Esophagus muscularis mucosa (tissue), 4 donors: ENCODE measurements around the gene GAS2L2. TPM values are rescaled to one million over a fixed set of nuclear protein-coding genes. Genes with fewer than 3 reads are reported as not detected.

Experiments
- DNase-seq: peaks from one replicate; pipeline ENCODE4 v3.0.0-alpha.2; 2017; ENCODE audit errors: extremely low spot score
- H3K27ac ChIP-seq, 4 donors: fragments of 200-600 bp; sonication (generic); replicated peaks in 1 of 4; 1 replicate in 3 of 4; 2 replicates in 1 of 4; pipeline ENCODE4 v1.5.1; 2016 to 2019; ENCODE audit warnings: mild to moderate bottlenecking in 1 of 4
- H3K27me3 ChIP-seq, 4 donors: fragments of 200-600 bp; sonication (generic); one replicate each; pipeline versions ENCODE4 v1.5.1 to v1.6.0; 2016 to 2019
- H3K36me3 ChIP-seq, 4 donors: fragments of 200-600 bp; sonication (generic); one replicate each; pipeline ENCODE4 v1.5.1; 2016 to 2019
- H3K4me1 ChIP-seq, 4 donors: fragments of 200-600 bp; sonication (generic); one replicate each; pipeline ENCODE4 v1.5.1; 2016 to 2019
- H3K4me3 ChIP-seq, 4 donors: fragments of 200-600 bp; sonication (generic); 1 replicate in 2 of 4; 2 replicates in 2 of 4; pipeline ENCODE4 v1.5.1; 2016 to 2019; ENCODE audit warnings: mild to moderate bottlenecking in 4 of 4, moderate library complexity in 1 of 4
- H3K9me3 ChIP-seq, 4 donors: fragments of 200-600 bp; sonication (generic); 1 replicate in 3 of 4; 2 replicates in 1 of 4; pipeline ENCODE4 v1.5.1; 2016 to 2019
- EP300 ChIP-seq: sonication (generic); formaldehyde crosslinking; IDR thresholded peaks from one replicate; pipeline ENCODE4 v1.6.1; 2017; ENCODE audit warnings: antibody characterized with exemption
- POLR2A ChIP-seq: fragments of 450-650 bp; IDR thresholded peaks from one replicate; pipeline ENCODE4 v1.6.1; 2017; ENCODE audit warnings: antibody characterized with exemption, moderate library complexity, mild to moderate bottlenecking, low read depth
- POLR2AphosphoS5 ChIP-seq, 2 donors: sonication (generic); formaldehyde crosslinking; IDR thresholded peaks; one replicate each; pipeline ENCODE4 v1.6.1; 2017; ENCODE audit warnings: antibody characterized with exemption in 2 of 2
- WGBS: methylation state at CpG from one replicate; pipeline ENCODE4 v1.1.5; 2018; 5-methylcytosine and 5-hydroxymethylcytosine counted together
- intact Hi-C: fragments of 100-400 bp; cut with DNase I; formaldehyde crosslinking; loops from one replicate; pipeline ENCODE4 v1.15.1; 2023
- total RNA-seq, 4 donors: library from RNA; depleted of rRNA; stranded (reverse); fragments of >200 nt; gene quantifications; one replicate each; pipeline versions ENCODE4 v1.1.0 to v1.2.1, GENCODE V29; 2016
- TF ChIP-seq, protein P1 (sequence below), 3 experiments: fragments of 200-600 bp in 2 of 3; fragments of 450-650 bp in 1 of 3; sonication (generic) in 2 of 3; IDR thresholded peaks; one replicate each; pipeline ENCODE4 v1.5.1; 2017 to 2019; ENCODE audit warnings: antibody characterized with exemption in 3 of 3, mild to moderate bottlenecking in 2 of 3, moderate library complexity in 1 of 3

Gene GAS2L2
- total RNA-seq, 4 donors from 2014 or later: 0.42 to 0.80 (median 0.48) TPM

- peaks cover 8 to 99% (median 31%) of the 10 kb centered on the region in 4 donors for H3K27me3 ChIP-seq
- intact Hi-C loops: loop anchor here (5.0 kb wide), 4 partner anchors 53 to 433 kb away; no protein-coding TSS in a partner anchor
These were observed 8.2 kb downstream of the GAS2L2 start for GRCh38 chr17:35744830-35745229.

DNA sequence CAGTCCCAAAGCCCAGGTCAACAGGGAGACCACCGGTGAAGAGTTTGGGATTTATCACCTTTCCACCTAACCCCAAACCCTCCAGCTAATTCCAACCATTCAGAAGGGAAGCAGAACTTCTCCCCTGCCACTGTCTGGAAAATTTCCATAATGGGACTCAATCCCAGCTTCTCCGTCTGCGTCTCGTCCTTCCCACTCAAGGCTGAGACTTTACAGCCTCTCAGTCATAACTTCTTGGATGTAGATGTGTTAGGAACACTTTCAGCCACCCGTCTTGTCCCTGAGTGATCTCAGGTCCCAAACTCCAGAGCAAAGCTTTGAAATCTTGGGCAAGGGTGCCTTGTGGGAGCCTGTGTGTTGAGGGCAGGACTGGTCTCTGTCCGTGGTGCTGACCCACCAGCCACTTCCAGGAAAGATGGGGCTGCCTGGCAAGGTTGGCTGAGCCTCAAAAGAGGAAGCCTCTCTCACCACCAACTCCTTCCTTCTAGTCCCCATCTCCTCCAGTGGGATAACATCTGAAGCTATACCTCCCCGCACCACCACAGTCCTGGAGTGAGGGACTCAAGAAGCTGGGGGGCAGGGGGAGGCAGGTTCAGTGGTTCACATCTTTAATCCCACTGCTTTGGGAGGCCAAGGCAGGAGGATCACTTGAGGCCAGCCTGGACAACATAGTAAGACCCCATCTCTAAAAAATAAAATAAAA is 9.3 kb downstream of the GAS2L2 start:
- Histone ChIP-seq H3K4me3 (no peak overlapping the region), H3K9me3 (no peaks in the 10 kb centered on the region), H3K27ac (no peak overlapping the region), H3K4me1 (peaks cover 7 to 25% (median 20%) of the 10 kb centered on the region in 4 donors), H3K36me3 (no peaks in the 10 kb centered on the region), H3K27me3 (peaks cover 8 to 91% (median 30%) of the 10 kb centered on the region in 4 donors)
- intact Hi-C loops: no loop called here
- no peak for DNase-seq
- TF ChIP-seq POLR2A (no peak), POLR2AphosphoS5 (IDR thresholded peaks at IDR 0.05) (no peak), EP300 (no peak)
- TF ChIP-seq, protein P1, sequence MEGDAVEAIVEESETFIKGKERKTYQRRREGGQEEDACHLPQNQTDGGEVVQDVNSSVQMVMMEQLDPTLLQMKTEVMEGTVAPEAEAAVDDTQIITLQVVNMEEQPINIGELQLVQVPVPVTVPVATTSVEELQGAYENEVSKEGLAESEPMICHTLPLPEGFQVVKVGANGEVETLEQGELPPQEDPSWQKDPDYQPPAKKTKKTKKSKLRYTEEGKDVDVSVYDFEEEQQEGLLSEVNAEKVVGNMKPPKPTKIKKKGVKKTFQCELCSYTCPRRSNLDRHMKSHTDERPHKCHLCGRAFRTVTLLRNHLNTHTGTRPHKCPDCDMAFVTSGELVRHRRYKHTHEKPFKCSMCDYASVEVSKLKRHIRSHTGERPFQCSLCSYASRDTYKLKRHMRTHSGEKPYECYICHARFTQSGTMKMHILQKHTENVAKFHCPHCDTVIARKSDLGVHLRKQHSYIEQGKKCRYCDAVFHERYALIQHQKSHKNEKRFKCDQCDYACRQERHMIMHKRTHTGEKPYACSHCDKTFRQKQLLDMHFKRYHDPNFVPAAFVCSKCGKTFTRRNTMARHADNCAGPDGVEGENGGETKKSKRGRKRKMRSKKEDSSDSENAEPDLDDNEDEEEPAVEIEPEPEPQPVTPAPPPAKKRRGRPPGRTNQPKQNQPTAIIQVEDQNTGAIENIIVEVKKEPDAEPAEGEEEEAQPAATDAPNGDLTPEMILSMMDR (IDR thresholded peaks at IDR 0.05): no peak
- WGBS: 34% methylated on average over 7 of the region's 7 CpGs

More at GRCh38 chr17:35744830-35745229, 8.2 kb downstream of the GAS2L2 start:
- DNase-seq: no peak
- Histone ChIP-seq H3K36me3 (no peaks in the 10 kb centered on the region), H3K4me1 (peaks cover 10 to 36% (median 24%) of the 10 kb centered on the region in 4 donors), H3K27ac (no peak overlapping the region), H3K4me3 (no peak overlapping the region), H3K9me3 (no peaks in the 10 kb centered on the region)
- 81% methylated on average over 7 of the region's 8 CpGs for WGBS
- TF ChIP-seq, protein P1 (IDR thresholded peaks at IDR 0.05): no peak
- TF ChIP-seq POLR2A (no peak), EP300 (no peak), POLR2AphosphoS5 (IDR thresholded peaks at IDR 0.05) (no peak)

GRCh38 chr17:35742896-35743477 is 10.1 kb downstream of the GAS2L2 start:
- TF ChIP-seq POLR2AphosphoS5 (IDR thresholded peaks at IDR 0.05) (no peak), EP300 (no peak), POLR2A (no peak)
- TF ChIP-seq, protein P1 (IDR thresholded peaks at IDR 0.05): no peak
- intact Hi-C loops: no loop called here
- Histone ChIP-seq H3K27ac (no peak overlapping the region), H3K36me3 (no peaks in the 10 kb centered on the region), H3K9me3 (no peaks in the 10 kb centered on the region), H3K4me1 (peaks cover 7 to 22% (median 20%) of the 10 kb centered on the region in 4 donors), H3K4me3 (no peak overlapping the region), H3K27me3 (peaks cover 3 to 83% (median 28%) of the 10 kb centered on the region in 4 donors)
- DNase-seq: no peak
- 76% methylated on average over 7 of the region's 7 CpGs for WGBS

DNA sequence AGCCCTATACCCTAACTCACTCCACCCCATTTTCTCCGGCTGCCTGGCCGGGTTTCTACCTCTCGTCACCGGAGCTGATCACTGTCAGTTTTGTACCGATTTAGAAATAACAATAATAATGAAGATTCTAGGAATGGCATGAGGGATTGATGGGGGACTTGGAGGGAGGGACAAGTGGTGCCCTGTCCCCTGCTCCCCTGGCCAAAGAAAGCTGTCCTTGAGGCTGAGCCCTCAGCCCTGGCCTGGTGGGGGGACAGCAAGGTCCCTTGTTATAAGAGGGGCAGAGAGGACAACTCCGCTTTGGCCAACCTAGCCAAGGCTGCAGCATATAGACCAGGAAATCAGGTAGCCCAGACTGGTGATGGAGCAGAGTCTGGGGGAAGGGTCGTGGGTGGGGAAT is 10.5 kb downstream of the GAS2L2 start:
- H3K4me3 ChIP-seq: no peak overlapping the region
- H3K36me3 ChIP-seq: no peaks in the 10 kb centered on the region
- peaks cover 7 to 20% (median 17%) of the 10 kb centered on the region in 4 donors for H3K4me1 ChIP-seq
- TF ChIP-seq POLR2AphosphoS5 (IDR thresholded peaks at IDR 0.05) (no peak), POLR2A (no peak), EP300 (no peak)
- TF ChIP-seq, protein P1 (IDR thresholded peaks at IDR 0.05): no peak
- WGBS: 71% methylated on average over 7 of the region's 7 CpGs
- no peaks in the 10 kb centered on the region for H3K9me3 ChIP-seq
- intact Hi-C loops: no loop called here
- no peak overlapping the region for H3K27ac ChIP-seq
- peaks cover 3 to 78% (median 28%) of the 10 kb centered on the region in 4 donors for H3K27me3 ChIP-seq
- DNase-seq: no peak
